HG03039 (cell line): Measurements from ENCODE around the gene FRMD3.

ENCODE experiments used
- ATAC-seq: cut with Tn5 transposase; IDR thresholded peaks from one replicate; pipeline ENCODE4 v1.9.1; 2021; ENCODE audit warnings: mild to moderate bottlenecking, moderate library complexity; ENCODE audit not compliant: unreplicated experiment

Gene FRMD3

GRCh38 chr9:83342731-83343130 is 195.5 kb downstream of the FRMD3 start:
- no peak for ATAC-seq

GRCh38 chr9:83342006-83342405 is 196.2 kb downstream of the FRMD3 start:
- no peak for ATAC-seq

GRCh38 chr9:83340451-83340850 is 197.8 kb downstream of the FRMD3 start:
- ATAC-seq = no peak

- no peak for ATAC-seq
These were observed 198.8 kb downstream of the FRMD3 start for GRCh38 chr9:83339435-83339834.

GRCh38 chr9:83336706-83337105 is 201.5 kb downstream of the FRMD3 start:
- ATAC-seq = no peak

GRCh38 chr9:83334320-83334719 is 203.9 kb downstream of the FRMD3 start:
- peak; percentile 56 for ATAC-seq

- ATAC-seq = no peak
These were observed 207.7 kb downstream of the FRMD3 start for GRCh38 chr9:83330207-83331196.

GRCh38 chr9:83327750-83328622 is 210.2 kb downstream of the FRMD3 start:
- ATAC-seq = no peak

- ATAC-seq = no peak
These were observed 210.9 kb downstream of the FRMD3 start for GRCh38 chr9:83327323-83327722.

- no peak for ATAC-seq
These were observed 215.1 kb downstream of the FRMD3 start for GRCh38 chr9:83323148-83323547.

- ATAC-seq = no peak
These were observed 215.8 kb downstream of the FRMD3 start for GRCh38 chr9:83322438-83322837.

GRCh38 chr9:83317244-83317643 is 221.0 kb downstream of the FRMD3 start:
- ATAC-seq = no peak

GRCh38 chr9:83315649-83316048 is 222.6 kb downstream of the FRMD3 start:
- ATAC-seq = no peak

- no peak for ATAC-seq
These were observed 224.4 kb downstream of the FRMD3 start for GRCh38 chr9:83313781-83314180.

GRCh38 chr9:83312537-83312936 is 225.7 kb downstream of the FRMD3 start:
- ATAC-seq = no peak

- ATAC-seq = no peak
These were observed 231.0 kb downstream of the FRMD3 start for GRCh38 chr9:83307066-83307724.

- no peak for ATAC-seq
These were observed 233.5 kb downstream of the FRMD3 start for GRCh38 chr9:83304686-83305085.

GRCh38 chr9:83299571-83299970 is 238.6 kb downstream of the FRMD3 start:
- no peak for ATAC-seq

GRCh38 chr9:83299094-83299493 is 239.1 kb downstream of the FRMD3 start:
- no peak for ATAC-seq

GRCh38 chr9:83296123-83296522 is 242.1 kb downstream of the FRMD3 start:
- ATAC-seq = no peak

GRCh38 chr9:83294816-83295215 is 243.4 kb downstream of the FRMD3 start:
- no peak for ATAC-seq
